HG03103 (cell line): Measurements from ENCODE around the gene TAF1A.

ENCODE experiments used
- ATAC-seq: cut with Tn5 transposase; IDR thresholded peaks from one replicate; pipeline ENCODE4 v1.9.1; 2021; ENCODE audit warnings: low read depth; ENCODE audit not compliant: unreplicated experiment

TAF1A gene

DNA sequence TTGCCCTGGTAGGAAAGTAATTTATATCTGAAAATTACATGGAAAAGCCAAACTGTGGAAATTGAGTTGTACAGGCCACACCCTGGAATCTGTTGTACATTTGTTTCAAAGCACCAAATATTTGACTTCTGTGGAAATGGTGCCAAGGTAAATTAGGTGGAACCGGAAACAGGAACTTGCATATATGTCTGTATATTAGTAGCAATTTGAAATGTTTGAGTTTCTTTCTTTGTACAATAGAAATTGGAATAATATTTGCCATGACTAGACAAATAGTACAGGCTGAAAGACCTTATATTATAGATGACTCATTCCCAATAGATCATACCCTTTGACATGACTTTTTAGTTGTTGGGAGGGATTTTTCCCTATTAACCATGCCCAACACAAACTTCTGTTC lies 10.5 kb upstream of the TAF1A start:
- ATAC-seq: no peak

DNA sequence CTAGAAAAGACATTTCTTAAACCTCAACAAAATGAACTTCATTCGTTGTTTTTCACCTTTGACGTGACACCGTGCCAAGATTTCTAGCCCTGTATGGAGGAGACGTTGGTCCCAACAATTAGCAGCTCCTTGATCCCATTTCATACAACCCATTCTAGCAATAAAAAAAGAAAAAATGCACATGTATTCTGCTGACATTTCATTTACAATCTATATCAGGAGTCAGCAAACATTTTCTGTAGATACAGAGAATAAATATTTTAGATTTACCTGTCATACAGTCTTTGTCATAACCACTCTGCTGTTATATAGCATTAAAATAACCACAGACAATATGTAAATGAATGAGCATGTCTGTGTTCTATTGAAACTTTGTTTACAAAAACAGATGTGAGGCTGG lies 7.0 kb upstream of the TAF1A start:
- no peak for ATAC-seq

GRCh38 chr1:222594789-222595188 lies 5.1 kb upstream of the TAF1A start:
- no peak for ATAC-seq

- no peak for ATAC-seq
Measured at GRCh38 chr1:222592171-222592570, 2.4 kb upstream of the TAF1A start.

DNA sequence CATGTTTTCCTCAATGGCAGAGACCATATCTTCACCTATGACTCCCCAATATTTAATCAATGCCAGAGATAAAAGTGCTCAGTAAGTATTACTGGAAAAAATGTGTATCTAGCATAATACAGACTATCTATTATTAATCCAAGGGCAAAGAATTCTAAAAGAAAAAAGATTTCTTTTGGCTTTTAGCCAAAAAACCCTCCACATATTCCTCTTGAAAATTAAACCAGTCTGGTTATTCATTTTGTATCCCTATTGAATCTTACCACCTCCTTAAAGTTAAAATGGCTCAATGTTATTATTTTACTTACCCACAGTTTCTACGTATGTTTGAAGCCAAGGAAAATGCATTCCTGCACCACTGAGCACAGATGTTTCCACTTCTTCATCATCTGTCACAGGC lies 1.6 kb downstream of the TAF1A start:
- ATAC-seq: no peak

GRCh38 chr1:222586842-222587241 lies 2.9 kb downstream of the TAF1A start:
- ATAC-seq: no peak

DNA sequence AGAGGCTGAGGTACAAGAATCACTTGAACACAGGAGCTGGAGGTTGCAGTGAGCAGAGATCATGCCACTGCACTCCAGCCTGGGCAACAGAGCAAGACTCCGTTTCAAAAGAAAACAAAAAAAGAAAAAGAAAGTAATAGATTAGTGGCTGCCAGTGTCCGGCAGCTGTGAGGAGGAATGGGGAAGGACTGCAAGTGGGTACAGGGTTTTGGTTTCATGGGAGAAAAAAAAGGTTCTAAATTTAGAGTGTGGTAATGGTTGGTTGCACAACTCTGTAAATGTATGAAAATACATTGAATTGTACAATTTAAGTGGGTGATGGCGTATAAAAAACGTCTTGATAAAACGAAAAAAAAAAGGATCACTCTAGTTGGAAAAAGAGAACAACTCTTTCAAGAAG lies 6.7 kb downstream of the TAF1A start:
- peak; percentile 83 for ATAC-seq

DNA sequence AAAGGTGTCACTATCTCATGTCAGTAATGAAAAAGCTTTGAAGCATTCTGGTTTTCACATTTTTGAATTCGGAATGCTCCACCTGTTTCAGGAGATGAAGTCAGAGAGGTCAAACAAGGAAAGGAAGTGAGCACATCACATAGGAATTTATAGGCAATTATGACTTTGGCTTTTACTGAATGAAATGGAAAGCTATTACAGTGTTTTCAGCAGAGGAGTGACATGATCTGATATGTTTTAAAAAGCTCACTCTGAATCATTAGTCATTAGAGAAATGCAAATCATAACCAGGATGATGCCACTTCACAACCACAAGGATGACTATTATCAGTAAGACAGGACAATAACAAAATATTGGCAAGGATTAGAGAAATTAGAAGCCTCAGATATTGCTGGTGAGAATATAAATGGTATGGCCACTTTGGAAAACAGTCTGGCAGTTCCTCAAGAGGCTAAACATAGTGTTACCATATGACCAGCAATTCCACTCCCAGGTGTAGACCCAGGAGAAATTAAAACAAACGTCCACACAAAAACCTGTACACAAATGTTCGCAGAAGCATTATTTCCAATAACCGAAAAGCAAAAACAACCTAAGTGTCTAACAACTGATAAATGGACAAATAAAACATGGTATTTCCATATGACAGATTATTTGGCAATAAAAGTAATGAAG lies 7.5 kb downstream of the TAF1A start:
- ATAC-seq: peak; percentile 47

DNA sequence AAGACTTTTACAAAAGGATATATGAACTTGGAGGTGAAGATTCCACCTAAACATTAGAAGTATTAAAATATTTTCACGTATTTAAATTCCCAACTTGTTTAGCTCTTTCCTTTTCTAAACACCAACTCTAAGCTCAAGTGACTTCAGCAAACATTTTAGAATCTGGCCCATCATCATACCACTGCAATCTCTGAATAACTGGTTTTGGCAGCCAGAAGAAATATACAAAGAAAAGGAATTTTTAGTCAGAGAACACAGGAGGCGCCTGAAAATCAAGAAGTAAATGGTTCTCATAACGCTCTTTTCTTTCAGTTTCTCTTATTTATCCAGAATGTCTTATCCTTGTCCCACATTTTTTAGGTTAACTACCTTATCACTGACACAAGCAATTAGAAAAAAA lies 10.4 kb downstream of the TAF1A start:
- ATAC-seq: no peak

DNA sequence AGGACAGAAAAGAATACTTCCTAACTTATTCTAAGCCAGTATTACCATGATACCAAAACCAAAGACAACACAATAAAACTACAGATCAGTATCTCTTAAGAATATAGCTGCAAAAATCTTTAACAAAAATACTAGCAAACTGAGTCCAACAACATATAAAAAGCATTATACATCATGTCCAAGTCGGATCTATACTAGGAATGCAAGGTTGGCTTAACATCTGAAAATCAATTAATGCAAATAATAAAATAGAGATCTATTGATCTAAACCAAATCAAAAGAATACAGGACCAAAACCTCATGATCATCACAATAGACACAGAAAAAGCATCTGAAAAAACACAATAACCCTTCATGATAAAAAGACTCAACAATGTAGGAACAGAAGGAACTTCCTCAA lies 18.9 kb downstream of the TAF1A start:
- no peak for ATAC-seq

GRCh38 chr1:222561656-222562055 lies 28.1 kb downstream of the TAF1A start:
- no peak for ATAC-seq

- ATAC-seq: no peak
Measured at GRCh38 chr1:222557574-222557973, 32.2 kb downstream of the TAF1A start.

GRCh38 chr1:222557148-222557547 lies 32.6 kb downstream of the TAF1A start:
- ATAC-seq: no peak

DNA sequence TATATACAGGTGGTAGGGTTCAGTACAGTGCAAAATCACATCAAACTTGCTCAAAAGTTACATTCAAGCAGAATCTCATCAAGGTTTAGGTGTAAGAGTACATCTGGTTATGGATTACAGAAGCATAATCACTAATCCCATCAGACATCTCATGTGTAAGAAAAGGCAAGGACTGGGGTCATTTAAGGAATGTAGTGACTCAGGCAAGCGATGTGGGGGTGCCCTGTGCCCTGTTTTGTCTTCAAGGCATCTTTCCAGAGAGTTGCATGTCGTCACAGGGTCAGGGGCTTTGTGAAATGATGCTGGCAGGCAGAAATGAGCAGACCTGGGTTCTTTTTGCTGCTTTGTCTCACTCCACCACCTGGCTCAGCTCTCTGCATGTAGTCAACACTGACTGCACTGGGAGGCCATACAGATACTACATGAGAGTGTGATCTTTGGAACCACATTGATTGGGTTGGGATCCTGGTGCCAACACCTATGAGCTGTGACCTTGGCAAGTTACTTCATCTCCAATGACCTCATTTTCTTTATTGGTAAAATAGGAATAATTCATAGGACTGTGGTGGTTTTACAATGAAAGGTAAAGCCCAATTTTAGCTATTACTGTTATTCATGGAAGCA lies 33.6 kb downstream of the TAF1A start:
- ATAC-seq: no peak

GRCh38 chr1:222554177-222554576 lies 35.6 kb downstream of the TAF1A start:
- no peak for ATAC-seq

GRCh38 chr1:222552882-222553281 lies 36.9 kb downstream of the TAF1A start:
- no peak for ATAC-seq

GRCh38 chr1:222547944-222548671 lies 41.6 kb downstream of the TAF1A start, which contains the start of gene HHIPL2:
Gene HHIPL2, minus strand, starts transcription at chr1:222548104. Its CDS starts 60 bp downstream, at chr1:222548044.
- no peak for ATAC-seq

DNA sequence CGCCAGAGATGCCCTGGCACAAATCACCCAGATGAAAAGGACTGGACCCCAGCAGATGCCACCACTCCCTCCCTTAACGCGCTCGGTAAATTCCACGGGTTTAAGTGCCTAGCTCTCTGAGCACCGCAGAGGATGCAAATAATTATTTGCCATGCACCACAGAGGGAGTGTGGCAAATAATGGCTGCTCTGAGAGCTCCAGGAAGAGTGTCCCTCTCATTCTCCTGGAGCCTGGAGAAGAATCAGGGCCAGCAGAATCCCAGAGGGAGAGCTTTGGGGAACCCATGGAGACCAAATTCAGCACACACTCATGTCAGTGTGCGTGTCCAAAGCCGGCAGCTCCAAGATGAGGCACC lies 42.5 kb downstream of the TAF1A start:
- ATAC-seq: no peak

GRCh38 chr1:222546548-222547259 lies 43.0 kb downstream of the TAF1A start:
- ATAC-seq: no peak

- ATAC-seq: no peak
Measured at GRCh38 chr1:222546091-222546490, 43.6 kb downstream of the TAF1A start.

DNA sequence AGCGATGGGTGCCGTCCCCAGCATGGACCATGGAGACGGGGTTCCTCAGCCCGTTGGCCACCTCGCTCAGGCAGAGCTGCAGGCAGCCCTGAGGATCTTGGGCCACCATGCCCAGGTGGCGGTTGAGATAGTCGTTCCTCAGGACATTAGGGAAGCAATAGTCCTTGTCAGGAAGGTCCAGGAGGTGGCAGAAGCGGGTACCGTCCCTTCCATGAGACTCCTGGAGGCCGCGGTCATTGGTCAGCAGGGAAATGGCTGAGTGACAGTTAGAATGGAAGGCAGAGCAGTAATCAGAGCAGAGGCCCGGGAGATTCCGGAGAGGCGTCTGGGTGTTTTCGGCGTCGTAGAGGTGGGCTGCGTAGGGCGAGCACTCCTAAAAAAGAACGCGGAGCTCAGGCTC lies 45.9 kb downstream of the TAF1A start:
- no peak for ATAC-seq
